Globus pallidus (tissue), 1 donor: ENCODE measurements around the gene SCARB2.

Experiments used
- DNase-seq: peaks from one replicate; pipeline ENCODE4 v3.0.0-alpha.2; 2015; ENCODE audit warnings: low spot score

Gene SCARB2

GRCh38 chr4:76224171-76224570 is 10.5 kb upstream of the SCARB2 start:
- no peak for DNase-seq

DNA sequence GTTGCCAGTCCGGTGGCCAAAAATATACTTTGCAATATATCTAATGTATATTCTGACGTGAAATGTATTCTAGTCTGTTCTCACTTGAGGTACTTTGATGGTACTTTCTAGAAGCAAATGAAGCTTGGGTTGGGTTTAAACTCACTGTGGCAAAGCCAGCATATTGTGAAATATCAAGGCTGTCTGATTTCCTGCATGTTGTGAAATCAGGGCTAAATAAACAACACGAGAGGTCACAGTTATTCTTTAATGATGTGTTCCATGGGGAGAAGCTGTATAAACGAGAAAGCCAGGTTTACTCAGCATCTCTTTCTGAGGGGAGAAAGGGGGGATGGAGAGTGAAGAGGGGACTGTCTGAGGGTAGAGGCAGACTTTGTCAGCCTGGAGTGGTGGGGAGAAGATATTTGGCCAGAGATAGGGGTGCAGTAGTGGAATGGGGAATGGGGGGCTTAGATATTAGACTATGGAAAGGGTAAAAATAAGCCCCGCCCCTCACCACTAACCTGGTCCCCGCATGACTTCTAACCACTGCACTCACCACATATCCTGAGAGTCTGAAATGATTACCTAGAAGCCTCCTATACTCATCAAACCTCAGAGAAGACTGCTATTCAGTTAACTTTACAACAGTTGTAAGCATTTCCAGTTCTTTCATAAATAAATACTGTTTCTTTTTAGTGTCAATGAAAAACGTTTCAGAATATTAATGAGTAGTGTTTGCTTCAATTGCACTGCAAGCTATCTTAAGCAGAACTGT is 5.9 kb upstream of the SCARB2 start:
- DNase-seq: no peak

DNA sequence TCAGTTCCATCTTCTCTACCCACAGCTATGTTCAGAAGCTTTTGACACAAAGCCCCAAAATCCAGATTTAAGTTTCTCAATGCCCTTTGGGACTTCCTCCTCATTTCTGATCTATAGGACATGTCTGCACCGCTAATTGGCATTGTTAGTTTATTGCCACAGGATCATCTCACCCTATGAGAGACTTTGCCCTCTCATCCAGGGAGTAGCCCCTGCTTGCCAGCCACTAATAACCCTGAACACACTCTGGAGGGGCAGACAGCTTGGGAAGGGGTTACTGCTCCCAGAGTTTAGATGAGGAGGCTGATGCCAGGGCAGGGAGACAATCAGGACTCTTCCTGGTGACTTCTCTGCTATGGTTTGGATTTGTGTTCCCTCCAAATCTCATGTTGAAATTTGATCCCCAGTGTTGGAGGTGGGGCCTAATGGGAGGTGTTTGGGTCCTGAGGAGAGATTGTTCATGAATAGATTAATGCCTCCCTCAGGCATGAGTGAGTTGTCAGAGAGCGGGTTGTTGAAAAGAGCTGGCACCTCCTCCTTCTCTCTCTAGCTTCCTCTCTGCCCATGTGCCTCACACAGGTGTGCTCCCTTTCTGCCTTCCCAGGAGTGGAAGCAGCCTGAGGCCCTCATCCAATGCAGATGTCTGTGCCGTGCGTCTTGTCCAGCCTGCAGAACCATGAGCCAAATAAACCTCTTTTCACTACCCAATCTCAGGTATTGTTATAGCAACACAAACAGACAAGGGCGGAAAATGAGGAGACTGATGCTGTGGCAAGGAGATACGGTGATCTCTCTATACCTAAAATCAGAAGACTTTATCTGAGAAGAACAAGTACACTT is 3.6 kb upstream of the SCARB2 start:
- no peak for DNase-seq

DNA sequence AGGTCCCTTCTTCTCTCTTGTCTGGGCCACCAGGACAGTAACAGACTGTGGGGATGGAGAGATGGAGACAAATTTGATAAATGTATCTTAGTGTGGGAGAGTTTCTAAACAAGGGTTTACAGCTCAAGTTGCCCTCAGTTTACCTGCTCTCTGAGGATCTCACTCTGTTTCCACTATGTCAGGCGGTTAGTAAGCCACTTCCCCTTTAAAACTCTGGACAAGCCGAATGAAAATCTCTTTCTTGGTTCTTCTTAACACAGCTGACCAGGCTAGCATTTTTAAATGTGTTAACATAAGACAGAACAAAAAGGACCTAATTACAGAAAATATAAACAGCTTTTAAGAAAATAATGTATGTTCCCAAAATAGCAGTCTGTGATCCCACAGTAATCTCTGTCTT is 2.9 kb upstream of the SCARB2 start:
- DNase-seq: no peak

DNA sequence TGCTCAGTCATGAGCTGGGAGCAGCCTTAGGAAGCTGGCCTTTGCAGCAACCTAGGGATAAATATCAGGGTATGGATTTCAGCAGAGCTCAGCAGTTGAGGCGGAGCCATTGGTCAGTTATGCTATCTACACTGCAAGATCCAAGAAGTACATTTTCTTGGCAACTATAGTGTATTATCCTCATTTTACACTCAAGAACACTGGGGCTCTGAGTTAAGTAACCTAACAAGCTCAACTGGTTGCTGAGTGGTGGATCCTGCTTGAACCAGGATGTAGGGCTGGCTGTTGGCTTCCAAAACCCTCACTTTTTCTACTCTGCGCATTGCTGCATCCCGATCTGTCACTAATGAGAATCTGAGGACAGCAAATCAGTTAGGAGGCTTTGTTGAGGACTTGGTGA is 1.5 kb upstream of the SCARB2 start:
- no peak for DNase-seq

GRCh38 chr4:76214177-76214675 is 602 bp upstream of the SCARB2 start:
- no peak for DNase-seq

DNA sequence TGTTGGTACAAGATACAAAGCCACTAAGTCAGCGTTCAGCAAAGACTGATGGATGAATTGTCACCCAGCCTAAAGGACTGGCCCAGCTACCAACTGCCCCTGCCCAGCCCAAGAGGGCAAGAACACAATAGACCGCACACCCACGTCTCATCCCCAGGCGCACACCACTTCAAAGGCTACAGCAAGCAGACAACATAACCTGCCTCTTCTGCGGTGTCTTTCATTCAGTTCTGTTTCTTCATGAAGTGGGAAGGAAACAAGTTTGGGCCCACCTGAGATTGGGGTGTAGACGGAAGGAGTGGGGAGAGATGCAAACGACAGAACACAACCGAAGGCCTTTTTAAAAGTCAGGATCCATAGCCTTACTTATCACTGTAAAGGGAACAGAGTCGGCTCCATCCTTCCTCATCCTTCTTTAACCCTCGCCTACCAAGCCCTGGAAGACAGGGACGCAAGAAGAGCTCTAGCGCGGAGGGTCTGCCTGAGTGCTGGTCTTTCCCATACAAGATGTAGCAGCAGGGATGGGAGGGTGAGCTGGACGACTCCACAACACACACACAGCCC is 691 bp downstream of the SCARB2 start:
- DNase-seq: peak; percentile 66

DNA sequence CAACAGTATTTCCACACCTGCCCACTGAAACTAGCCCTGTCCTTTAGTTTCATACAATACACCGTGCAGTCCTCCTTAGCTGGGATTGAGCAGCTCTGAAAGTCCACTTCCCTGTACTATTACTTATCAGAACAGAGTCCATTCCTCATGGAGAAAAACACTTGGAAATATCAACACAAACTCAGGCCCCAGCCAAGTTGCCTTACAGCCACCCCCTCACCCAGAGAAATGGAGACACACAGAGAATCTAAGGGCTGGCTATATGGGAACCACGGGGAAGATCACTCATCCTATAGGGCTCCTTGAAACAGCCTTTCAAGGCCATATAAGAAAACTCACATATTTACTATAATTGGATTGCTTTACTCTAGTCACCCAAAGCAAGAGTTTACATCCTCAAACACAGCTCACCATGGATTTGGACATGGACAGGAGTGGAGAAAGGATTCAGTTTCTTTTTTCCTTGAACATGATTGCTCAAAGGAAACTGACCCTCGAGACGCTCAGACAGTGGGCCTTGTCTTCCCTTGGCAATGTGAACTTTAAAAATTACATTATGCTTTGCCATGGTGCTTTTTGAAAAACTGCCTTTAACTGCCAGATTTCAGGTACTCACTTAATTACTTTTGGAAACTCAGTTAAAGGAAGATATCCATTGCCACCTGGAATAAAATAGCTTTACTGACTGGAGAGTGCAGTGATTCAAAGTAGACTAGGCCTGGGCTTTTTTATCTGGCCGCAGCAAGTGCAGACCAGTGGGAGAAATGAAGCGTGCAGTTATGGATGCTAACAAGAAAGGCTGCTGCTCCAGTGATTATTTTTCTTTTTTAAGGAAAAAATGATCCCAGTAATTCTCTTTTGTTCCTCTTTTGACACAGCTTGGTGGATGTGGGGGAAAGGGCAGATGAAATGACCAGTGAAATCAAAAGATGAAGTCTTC is 1.6 kb downstream of the SCARB2 start:
- peak; percentile 48 for DNase-seq

GRCh38 chr4:76210452-76210851 is 3.2 kb downstream of the SCARB2 start:
- DNase-seq: no peak

GRCh38 chr4:76209881-76210280 is 3.7 kb downstream of the SCARB2 start:
- DNase-seq: no peak

GRCh38 chr4:76208005-76208765 is 5.4 kb downstream of the SCARB2 start:
- peak; percentile 93 for DNase-seq

DNA sequence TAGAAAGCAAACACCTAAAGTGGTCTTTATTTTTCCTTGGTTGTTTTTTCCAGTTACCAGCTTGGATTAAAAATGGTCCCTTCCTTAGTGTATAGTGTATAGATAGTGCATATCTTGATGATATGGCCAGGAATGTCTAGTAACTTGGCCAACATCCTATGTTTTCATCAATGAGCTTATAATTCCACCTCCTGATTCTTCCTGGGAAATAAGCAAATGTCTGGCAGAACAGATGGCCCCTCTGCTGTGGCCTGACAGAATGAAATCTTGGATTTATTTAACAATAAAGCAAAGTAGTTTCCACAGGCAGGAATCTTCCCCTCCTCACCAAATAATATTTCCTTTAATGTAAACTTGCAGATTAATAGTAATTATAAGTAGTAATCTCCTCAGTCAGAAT is 6.1 kb downstream of the SCARB2 start:
- no peak for DNase-seq

DNA sequence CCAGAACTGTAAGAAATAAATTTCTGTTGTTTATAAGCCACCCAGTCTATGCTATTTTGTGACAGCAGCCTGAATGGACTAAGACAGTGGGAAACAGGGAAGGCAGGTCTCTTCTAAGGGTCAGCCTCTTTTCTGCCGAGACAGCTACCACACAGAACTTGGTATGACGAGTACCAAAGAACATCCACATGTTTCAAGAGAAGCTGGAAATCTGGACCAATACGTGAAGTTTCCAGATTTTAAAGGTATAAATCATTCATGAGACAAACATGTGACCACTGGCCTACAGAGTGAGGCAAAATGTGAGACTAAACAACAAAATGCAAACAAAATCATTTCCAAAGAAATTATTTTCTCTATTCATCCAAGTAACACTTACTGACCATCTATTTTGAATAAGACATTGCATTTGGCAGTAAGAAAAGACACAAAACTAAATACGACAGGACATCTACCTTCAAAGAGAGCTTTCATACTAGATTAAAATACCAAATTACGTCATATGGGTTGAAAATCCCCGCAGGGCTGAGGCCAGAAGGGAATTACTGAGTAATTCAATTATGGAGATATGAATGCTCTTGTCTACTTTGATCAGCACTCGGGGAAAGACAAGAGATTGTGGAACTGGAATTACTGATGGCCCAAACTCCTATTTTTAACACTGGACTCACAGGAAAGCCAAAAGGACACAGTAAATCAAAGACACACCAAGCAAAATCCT is 7.2 kb downstream of the SCARB2 start:
- DNase-seq: no peak

- no peak for DNase-seq
These were observed 8.1 kb downstream of the SCARB2 start for GRCh38 chr4:76205476-76205875.

GRCh38 chr4:76204936-76205335 is 8.7 kb downstream of the SCARB2 start:
- DNase-seq: no peak

DNA sequence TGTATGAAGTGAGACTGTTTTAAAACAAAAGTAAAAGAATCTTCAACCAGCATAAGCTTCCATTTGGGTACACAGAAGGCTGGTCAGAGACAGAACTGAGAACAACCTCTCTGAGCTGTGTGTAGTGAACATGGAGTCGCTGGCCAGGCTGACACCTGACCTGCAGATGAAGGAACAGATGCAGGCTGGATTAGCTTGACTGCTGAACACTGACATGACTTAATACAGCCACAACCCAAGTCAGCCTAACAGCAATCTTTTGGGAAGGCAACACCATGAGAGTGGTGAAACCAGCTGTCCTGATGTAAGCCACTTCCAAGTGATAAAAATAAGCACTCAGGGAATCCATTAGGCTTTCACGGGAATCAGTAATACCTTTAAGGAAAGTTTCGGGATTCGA is 10.1 kb downstream of the SCARB2 start:
- no peak for DNase-seq

DNA sequence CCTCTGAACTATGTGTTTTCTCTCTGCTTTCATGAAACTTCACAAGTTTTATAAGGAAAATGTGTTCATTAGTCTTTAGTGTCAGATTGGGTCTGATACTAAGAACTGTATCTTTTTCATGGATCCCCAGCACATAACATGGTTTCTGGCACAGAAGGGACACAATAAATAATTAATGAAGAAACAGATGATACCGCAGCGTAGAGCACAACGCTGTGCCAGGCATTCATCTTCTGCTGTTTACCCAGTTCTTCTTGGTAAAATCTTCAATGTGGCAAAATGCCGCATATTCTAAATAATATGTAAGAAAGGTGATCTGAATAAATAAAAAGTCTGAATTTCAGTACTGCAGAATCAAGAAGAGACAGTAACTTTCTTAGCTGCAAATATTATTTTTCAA is 12.3 kb downstream of the SCARB2 start:
- DNase-seq: no peak

GRCh38 chr4:76200771-76201231 is 12.8 kb downstream of the SCARB2 start:
- DNase-seq: no peak

- peak; percentile 93 for DNase-seq
These were observed 13.9 kb downstream of the SCARB2 start for GRCh38 chr4:76199664-76200211.
